Peyer's patch (tissue), 4 donors: ENCODE measurements around the gene SLC9B1.

Source experiments
- CTCF ChIP-seq, 6 experiments: fragments of 450-650 bp in 4 of 6; fragments of 200-600 bp in 2 of 6; sonication (generic) in 1 of 6; IDR thresholded peaks; one replicate each; pipeline ENCODE4 v1.5.1; 2017 to 2019; ENCODE audit warnings: antibody characterized with exemption in 6 of 6, mild to moderate bottlenecking in 3 of 6, moderate library complexity in 1 of 6
- POLR2A ChIP-seq, 2 donors: fragments of 450-650 bp; IDR thresholded peaks; one replicate each; pipeline ENCODE4 v1.5.1; 2017; ENCODE audit warnings: antibody characterized with exemption in 2 of 2, mild to moderate bottlenecking in 2 of 2, moderate library complexity in 2 of 2

GRCh38 chr4:102918859-102919258 is 100.6 kb downstream of the SLC9B1 start:
- no peak for TF ChIP-seq CTCF (IDR thresholded peaks at IDR 0.05)
- no peak for TF ChIP-seq POLR2A (IDR thresholded peaks at IDR 0.05)
